ENCODE results near the gene GCNT2. TPM values are rescaled to one million over a fixed set of nuclear protein-coding genes. Genes with fewer than 3 reads are reported as not detected.

Gene GCNT2
- total RNA-seq, 1 donor from 2014 or later, result 32.2 TPM

Other genes starting within 250 kb of the GCNT2 start
- 0.47 TPM for gene TFAP2A, start 106.3 kb upstream of the GCNT2 start, total RNA-seq
- 1.3 TPM for gene C6orf52, start 173.3 kb downstream of the GCNT2 start, total RNA-seq
- gene PAK1IP1, start 173.6 kb downstream of the GCNT2 start, total RNA-seq, result 9.5 TPM
- gene TMEM14C, start 201.7 kb downstream of the GCNT2 start, total RNA-seq, result 81.9 TPM
- 61.0 TPM for gene TMEM14B, start 226.5 kb downstream of the GCNT2 start, total RNA-seq

Measured in lower lobe of right lung (tissue), 1 donor.